ENCODE results near the gene ANKRD36. TPM values are rescaled to one million over a fixed set of nuclear protein-coding genes. Genes with fewer than 3 reads are reported as not detected.
A peak's percentile ranks its signal among the peaks of the same experiment; 100 is the strongest.
"Not testable (repeated sequence)": the region's sequence is repeated elsewhere in the genome, so short reads cannot be mapped to it uniquely, and the experiment has no call there.

The ANKRD36 gene
- 59.0 TPM for total RNA-seq

DNA sequence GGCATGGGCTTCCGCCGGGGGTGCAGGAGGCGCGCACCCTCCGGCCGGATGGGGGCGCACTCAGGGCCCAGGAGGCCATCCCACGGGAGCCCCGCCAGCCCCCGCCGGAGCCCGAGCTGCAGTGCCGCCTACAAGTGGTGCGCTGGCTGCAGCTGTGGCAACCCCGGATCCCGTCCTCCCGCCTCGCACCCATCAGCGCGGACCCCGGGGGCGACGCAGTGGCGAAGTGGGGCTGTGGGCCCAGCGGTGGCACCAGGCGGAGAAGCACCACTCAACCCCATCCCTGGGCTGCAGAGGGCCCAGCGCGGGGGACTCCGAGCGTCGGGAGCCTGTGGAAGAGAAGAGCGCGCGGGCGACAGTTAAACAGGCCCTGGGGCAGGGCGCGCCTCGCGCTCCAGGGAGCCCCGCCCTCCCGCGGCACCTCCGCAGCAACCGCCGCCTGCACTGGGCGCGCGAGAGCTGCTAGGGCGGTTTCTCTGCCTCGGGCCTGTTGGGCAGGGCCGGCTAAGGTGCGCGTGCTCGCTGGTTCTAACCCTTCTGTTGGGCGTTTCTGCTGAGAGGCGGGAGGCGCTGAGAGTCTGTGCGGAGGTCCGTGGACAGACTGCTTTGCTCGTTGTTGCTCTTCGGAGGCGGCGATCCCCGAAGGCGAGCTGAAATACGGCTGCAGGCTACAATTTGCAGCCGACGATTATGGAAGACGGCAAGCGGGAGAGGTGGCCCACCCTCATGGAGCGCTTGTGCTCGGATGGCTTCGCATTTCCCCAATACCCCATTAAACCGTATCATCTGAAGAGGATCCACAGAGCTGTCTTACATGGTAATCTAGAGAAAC lies at the start of gene ANKRD36:
Gene ANKRD36 (plus strand): TSS at position 104 of the 832 bp plus-strand sequence. CDS start 587 bp downstream, at position 691.
- peak; percentile 71 to 88 (median 83) for DNase-seq (ENCODE audit: low read depth in 2 of 3, low spot score in 2 of 3)

DNA sequence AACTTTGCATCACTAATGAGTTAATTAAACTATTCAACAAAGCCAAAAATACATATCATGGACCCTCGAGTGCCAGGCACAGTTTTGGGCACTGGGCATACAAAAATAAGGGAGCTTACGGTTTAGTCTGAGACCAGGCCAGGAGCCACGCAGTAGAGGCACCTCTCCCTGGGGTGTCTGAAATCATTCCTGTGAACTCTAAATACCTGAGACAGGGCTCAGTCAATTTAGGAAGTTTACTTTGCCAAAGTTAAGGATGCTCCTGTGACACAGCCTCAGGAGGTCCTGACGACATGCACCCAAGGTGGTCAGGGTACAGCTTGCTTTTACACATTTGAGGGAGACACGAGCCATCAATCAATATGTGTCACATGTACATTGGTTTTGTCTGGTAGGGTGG lies 46.9 kb upstream of the ANKRD36 start:
- not testable (repeated sequence) for DNase-seq (ENCODE audit: low read depth in 2 of 3, low spot score in 2 of 3)

DNA sequence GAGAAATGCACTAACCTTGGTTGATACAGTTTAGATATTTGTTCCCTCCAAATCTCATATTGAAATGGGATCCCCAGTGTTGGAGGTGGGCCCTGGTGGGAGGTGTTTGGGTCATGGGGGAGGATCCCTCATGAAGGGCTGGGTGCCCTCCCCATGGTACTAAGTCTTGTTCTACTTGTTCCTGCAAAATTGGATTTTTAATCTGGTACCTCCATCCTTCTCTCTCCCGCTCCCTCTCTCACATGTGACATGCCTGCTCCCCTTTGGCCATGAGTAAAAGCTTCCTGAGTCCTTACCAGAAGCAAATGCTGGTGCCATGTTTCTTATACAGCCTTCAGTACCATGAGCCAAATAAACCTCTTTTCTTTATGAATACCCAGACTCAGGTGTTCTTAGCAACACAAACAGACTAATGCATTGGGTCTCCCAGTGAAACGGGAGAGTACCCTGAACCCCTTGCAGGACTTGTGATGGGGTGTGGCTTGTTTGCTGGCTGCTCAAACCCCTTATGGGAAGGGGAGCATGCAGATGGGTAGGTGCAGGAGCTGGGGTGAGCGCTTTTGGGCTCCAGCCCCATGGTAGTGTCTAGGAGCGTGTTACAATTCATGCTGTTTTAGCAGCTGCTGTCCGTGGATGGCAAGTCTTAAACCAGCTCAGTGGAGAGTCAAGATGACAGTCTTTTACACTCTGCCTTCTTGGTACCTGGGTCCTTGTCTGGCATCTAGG lies 45.5 kb upstream of the ANKRD36 start:
- DNase-seq (ENCODE audit: low read depth in 2 of 3, low spot score in 2 of 3) = no peak

DNA sequence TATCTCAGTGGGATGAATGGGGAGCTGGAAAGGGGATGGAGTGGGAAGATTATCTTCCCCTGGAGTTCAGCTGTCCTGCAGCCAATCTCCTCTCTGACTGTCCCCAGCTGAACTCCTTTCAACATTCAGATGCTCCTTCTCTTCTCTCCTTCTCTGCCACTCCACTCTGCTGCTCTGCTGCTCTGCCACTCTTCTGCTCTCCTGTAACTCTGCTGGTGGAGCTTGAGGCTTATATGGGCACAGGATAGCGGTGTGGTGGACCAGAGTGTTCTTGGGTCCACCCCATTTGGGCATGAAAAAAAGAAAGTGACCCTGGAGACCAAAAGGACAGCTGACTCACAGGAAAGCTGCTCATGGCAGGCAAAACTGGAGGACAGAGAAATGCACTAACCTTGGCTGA lies 44.9 kb upstream of the ANKRD36 start:
- no peak for DNase-seq (ENCODE audit: low read depth in 2 of 3, low spot score in 2 of 3)

DNA sequence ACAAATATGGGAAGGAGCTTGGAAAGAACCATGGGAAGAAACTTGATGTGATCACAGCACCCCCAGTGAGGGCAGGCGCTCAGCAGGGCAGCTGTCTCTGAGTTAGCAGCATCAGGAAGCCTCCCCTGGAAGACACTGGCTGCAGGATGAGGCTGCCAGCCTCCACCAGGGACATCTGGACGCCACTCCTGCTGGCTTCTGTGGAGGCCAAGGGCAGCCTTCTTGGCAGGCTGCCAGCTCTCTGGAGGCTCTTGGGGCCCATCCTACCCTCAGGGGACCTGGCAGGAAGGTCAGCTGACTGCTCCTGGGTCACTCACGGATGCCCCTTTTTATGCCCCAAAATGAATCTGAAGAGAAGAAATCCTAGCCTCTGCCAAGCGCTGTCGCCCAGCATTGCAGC lies 44.2 kb upstream of the ANKRD36 start:
- DNase-seq (ENCODE audit: low read depth in 2 of 3, low spot score in 2 of 3) = not testable (repeated sequence)

DNA sequence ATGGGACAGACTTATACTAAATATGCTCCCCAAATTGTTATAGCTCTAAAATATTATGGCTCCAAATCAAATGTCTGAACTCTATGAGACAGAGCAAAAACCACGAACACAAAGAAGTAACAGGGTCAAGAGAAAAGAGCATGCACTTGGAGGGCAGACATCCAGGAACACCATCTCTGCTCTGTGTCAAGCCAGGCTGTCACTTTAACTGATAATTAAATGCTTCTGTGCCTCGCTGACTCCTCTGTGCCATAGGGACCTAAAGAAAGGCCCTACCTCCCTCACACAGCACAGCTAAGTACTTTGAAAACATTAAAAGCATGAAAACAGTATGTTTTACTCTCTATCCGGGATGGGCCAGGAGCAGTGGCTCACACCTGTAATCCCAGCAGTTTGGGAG lies 42.0 kb upstream of the ANKRD36 start:
- not testable (repeated sequence) for DNase-seq (ENCODE audit: low read depth in 2 of 3, low spot score in 2 of 3)

DNA sequence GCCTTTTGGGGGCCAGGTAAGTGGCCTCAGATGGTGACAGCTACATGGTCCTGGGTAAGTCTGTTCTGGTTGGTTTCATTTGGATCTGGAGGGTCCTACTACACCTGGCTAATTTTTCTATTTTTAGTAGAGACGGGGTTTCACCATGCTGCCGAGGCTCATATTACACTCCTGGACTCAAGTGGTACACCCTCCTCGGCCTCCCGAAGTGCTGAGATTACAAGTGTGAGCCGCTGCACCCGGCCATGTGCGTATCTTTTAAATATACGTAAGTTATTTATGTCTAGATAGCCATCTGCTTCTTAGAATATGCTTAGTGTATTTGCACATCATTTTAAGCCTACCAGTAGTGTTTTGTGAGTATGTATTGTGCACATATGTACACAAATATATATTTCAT lies 35.7 kb upstream of the ANKRD36 start:
- DNase-seq (ENCODE audit: low read depth in 2 of 3, low spot score in 2 of 3) = not testable (repeated sequence)

DNA sequence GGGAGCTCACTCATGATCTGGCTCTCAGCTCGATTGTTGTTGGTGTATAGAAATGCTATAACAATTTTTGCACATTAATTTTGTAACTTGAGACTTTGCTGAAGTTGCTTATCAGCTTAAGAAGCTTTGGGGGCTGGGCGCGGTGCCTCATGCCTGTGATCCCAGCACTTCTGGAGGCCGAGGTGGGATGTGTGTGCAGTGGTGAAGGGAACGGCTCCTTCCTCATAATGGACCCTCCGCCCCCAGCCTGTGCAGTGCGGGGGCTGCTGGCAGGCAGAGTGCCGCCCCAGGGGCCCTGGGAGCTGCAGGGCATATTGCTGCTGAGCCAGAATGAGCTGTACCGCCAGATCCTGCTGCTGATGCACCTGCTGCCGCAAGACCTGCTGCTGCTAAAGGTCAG lies 32.1 kb upstream of the ANKRD36 start:
- DNase-seq (ENCODE audit: low read depth in 2 of 3, low spot score in 2 of 3) = not testable (repeated sequence)

DNA sequence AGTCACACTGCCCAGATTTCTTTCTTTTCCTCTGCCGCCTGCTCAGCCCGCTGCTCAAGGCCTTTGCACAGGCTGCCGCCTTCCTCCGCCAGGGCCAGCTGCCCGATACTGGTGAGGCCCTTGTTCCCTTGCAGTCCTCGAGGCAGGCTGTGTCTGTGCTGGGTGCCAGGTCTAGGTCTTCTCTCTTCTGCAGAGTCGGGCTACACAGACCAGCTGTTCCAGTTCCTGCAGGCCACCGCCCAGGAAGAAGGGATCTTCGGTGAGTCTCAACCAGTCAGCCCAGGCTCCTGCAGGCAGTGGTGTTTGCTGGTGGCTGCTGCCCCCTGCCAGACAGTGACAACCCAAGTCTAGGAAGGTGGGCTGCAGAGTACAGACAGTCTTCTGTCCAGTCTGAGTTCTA lies 30.7 kb upstream of the ANKRD36 start:
- not testable (repeated sequence) for DNase-seq (ENCODE audit: low read depth in 2 of 3, low spot score in 2 of 3)

DNA sequence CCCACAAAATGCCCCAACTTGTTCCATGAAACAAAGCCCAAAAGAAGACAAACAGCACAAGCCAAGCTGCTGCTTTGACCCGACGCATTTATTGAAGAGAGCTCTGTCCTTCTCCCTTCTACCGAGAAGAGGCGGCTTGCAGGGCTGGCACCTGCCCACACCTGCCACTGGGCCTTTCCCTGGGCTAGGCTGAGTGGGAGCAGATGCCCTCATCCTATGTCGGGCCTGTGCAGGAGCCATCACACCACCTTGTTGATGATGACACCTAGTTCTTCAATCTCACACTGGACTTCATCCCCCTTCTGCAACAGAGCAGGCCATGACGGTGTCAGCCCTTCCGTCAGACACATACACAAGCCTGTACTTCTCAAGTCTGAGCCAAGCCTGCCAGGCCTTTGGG lies 29.4 kb upstream of the ANKRD36 start:
- DNase-seq (ENCODE audit: low read depth in 2 of 3, low spot score in 2 of 3) = not testable (repeated sequence)

DNA sequence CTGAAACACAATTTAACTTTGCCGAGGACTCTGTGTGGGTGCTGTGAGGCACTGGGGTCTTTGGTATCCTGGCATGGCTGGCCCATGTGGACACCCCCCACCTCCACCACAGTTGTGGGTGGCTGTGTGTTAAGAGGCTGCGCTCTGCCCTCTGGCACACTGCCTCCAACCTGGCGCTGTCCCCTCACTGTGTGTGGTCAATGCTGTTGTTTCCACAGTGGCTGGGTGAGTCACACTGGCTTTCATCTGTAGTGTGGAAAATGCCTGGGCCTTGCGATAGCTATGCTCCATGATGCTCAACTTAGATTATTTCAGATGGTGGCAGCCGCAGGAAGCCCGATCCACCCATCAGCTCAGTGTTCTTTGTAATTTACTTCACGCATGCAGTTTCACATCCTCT lies 27.9 kb upstream of the ANKRD36 start:
- not testable (repeated sequence) for DNase-seq (ENCODE audit: low read depth in 2 of 3, low spot score in 2 of 3)

DNA sequence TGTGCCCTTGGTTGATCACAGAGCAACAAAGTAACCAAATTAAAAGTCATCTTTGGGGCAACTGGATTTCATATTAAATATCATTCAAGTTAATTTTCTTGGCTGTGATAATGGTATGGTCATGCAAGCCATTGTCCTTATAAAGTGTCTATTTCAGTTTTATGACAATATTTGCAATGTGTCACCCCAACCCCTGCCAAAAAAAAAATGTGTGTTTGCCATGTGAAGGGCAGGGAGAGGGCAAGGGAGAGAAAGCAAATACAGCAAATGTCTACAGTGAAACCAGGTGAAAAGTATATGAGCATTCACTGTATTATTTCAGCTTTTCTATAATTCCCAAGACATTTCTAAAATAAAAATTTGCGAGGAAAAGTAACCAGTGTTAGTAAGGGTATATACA lies 24.2 kb upstream of the ANKRD36 start:
- DNase-seq (ENCODE audit: low read depth in 2 of 3, low spot score in 2 of 3) = not testable (repeated sequence)

DNA sequence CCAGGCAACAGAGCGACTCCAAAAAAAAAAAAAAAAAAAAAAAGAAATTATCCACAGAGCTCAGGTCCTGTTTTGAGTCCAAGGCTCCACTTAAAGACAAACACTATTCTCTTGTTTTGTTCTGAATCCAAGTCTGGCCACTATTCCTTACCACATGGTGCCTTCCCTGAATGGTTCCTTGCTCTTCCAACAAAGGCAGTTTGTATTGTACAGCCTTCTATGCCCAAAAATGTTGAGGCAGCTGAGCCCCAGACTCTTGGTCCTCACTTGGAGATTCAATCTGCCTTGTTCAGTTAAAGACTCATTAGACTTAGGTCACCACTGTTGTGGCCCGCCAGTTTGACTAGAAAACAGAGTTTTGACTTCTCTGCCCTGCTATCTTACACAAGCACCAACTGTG lies 20.0 kb upstream of the ANKRD36 start:
- not testable (repeated sequence) for DNase-seq (ENCODE audit: low read depth in 2 of 3, low spot score in 2 of 3)

DNA sequence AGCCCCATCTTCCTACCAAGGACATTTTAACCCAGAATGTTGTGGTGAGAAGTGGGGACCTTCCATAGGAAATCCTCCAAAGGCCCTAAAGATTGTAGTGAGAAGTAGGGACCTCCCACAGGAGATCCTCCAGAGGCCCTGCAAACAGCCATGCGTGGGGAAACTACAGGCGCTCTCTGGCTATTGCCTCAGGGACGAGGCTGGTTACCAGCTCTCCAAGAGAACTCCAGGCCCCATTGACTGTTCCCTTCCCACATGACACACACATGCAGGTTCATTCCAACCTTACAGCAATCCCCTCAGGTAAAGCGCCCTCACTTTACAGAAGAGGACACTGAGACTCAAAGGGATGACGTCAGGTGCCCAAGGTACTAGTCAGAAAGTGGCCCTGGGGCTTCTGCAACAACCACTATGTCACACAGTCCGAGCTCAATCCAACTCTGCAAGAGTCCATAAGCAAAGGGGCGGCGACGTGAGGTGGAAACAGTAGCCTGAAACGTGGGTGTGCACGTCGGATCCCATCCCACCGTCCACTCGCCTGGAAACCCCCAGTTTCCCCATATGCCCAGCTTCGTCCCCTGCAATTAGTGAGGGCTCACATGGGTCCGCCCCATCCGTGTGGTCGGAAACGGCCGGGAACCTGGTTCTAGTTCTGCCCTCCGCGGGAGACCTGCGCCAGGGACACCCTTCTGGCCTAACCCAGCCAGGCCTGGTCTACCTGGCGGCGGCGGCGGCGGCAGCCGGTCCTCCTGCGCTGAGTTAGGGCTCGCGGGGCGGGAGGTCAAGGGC lies 18.8 kb upstream of the ANKRD36 start:
- DNase-seq (ENCODE audit: low read depth in 2 of 3, low spot score in 2 of 3) = not testable (repeated sequence)

DNA sequence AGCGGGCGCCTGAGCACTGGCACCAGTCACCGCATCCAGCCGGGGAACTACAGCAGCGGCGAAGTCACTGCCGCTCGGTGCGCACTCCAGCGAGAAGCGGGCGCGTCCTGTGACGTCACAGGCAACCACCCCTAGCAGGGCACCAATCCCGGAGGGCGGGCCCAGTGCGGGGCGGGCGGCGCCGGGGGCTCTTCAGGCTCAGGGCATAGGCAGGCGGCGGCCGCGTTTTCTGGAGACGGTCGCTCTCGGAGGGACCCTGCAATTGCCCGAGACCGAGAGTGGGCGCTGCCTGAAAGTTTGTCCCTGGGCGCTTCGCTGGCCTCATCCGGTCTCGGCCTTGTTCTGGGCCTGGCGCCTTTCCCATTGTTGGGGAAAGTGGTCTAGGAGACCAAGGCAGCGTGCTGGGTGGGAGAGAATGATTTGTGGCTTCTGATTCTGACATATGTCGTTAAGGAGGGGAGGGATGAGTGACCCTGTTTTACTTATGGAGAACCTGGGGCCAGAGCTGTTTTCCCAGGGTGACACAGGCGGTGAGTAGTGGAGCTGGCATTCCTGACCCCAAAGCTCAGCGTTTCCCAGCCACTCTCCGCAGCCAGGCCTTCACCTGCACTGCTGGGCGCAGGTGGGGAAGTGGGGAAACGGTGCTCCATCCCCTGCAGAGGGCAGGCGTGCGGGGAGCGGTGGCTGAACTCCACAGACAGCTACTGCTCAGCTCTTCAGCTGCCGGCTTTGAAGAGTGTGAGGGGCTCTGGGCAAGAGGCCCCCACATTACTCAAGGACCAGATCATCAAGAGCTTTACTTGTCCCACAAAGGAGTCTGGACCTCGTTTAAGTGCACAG lies 18.0 kb upstream of the ANKRD36 start, which contains the start of gene FAHD2B:
Gene FAHD2B (minus strand): TSS at position 111 of the 840 bp plus-strand sequence. CDS start 3,176 bp downstream, outside the sequence.
- DNase-seq (ENCODE audit: low read depth in 2 of 3, low spot score in 2 of 3) = peak; percentile 56 to 83 (median 78)

DNA sequence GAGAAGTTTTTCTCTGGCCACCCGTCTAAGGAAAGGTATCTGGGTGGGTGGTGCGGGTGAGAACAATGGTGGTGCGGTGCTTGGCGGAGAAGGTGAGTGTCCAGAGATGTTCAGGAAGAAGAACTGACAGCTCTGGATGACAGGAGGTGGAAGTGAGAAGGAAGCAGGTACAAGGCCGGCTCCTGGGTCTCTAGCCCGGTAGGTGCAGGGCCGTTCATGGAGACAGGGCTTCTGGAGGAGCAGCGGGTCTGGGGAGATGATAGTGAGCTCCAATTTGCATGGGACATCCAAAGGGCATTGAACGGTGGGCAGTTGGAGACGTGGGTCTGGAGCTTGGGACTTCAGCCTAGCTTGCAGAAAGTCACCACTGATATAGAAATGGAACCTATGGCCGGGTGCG lies 17.3 kb upstream of the ANKRD36 start:
- no peak for DNase-seq (ENCODE audit: low read depth in 2 of 3, low spot score in 2 of 3)

DNA sequence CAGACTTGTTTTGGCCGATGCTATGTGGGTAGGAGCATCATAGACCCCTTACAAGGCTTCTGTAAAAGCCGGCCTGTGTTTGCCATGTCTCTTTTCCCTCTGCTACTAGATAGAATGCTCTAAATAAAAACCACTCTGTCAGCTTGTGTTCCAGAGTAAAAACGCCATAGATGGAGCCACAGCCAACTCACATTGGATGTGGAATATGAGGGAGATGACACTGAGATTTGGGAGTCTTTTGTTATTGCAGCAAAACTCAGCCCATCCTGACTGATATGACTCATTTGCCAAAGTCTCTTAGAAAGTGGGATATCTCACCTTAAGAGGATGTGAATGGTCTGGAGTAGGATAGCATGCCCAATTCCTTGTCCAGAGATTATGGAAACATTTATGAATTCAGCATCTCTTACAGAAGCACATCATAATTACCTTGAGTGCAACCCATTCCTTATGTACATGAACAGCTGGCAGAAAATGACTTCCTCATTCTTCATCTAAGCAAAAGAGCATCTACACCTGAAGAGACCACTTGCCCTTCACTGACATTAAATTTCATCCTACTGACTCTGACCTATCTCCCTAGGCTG lies 14.1 kb upstream of the ANKRD36 start:
- not testable (repeated sequence) for DNase-seq (ENCODE audit: low read depth in 2 of 3, low spot score in 2 of 3)

DNA sequence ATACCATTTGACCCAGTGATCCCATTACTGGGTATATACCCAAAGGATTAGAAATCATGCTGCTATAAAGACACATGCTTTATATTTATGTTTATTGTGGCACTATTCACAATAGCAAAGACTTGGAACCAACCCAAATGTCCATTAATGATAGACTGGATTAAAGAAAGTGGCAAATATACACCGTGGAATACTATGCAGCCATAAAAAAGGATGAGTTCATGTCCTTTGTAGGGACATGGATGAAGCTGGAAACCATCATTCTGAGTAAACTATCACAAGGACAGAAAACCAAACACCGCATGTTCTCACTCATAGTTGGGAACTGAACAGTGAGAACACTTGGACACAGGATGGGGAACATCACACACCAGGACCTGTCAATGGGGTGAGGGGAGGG lies 6.1 kb upstream of the ANKRD36 start:
- DNase-seq (ENCODE audit: low read depth in 2 of 3, low spot score in 2 of 3) = not testable (repeated sequence)

DNA sequence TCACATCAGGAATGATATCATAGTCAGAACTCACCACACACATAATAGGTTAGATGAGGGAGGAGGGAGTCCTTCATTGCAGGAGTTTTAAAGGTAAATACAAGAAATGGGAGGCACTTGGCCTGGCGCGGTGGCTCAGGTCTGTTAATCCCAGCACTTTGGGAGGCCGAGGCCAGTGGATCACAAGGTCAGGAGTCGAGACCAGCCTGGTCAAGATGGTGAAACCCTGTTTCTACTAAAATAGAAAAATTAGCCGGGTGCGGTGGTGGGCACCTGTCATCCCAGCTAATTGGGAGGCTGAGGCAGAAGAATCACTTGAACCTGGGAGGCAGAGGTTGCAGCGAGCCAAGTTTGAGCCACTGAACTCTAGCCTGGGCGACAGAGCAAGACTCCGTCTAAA lies 1.7 kb upstream of the ANKRD36 start:
- DNase-seq (ENCODE audit: low read depth in 2 of 3, low spot score in 2 of 3) = not testable (repeated sequence)

Measured in hematopoietic multipotent progenitor cell (in vitro differentiated cells).